Activated naive CD8-positive, alpha-beta T cell treated with anti-CD3 and anti-CD28 coated beads, Interleukin-2, amount 10 ng/mL, durations not matched to agents 7 days and 5 days (primary cell): ENCODE results near the gene TRPC1. TPM values are rescaled to one million over a fixed set of nuclear protein-coding genes. Genes with fewer than 3 reads are reported as not detected.
"Not testable (repeated sequence)": the region's sequence is repeated elsewhere in the genome, so short reads cannot be mapped to it uniquely, and the experiment has no call there.

Experiments used
- ATAC-seq: fragments of 150-1000 bp; cut with Tn5 transposase; one replicate; pipeline ENCODE4 v1.10.0; 2021; ENCODE audit warnings: low read depth, moderate library complexity
- POLR2A ChIA-PET: fragments of 350-600 bp; sonication (Branson Sonifier 250); formaldehyde crosslinking; loops from one replicate; lab custom pipeline; 2021; ENCODE audit warnings: antibody characterized with exemption; lab: Charles Lee
- DNase-seq: peaks from one replicate; pipeline ENCODE4 v3.0.0; 2021
- H3K27ac Mint-ChIP-seq: one replicate; pipeline ENCODE4 v1.8.0; 2022; ENCODE audit warnings: mild to moderate bottlenecking, mixed read lengths
- H3K27me3 Mint-ChIP-seq: one replicate; pipeline ENCODE4 v1.8.0; 2022; ENCODE audit warnings: mild to moderate bottlenecking, moderate library complexity, mixed read lengths
- H3K36me3 Mint-ChIP-seq: one replicate; pipeline ENCODE4 v1.8.0; 2021; ENCODE audit warnings: mild to moderate bottlenecking, mixed read lengths
- H3K4me1 Mint-ChIP-seq: one replicate; pipeline ENCODE4 v1.8.0; 2021; ENCODE audit warnings: mixed read lengths
- H3K4me3 Mint-ChIP-seq: one replicate; pipeline ENCODE4 v1.8.0; 2022; ENCODE audit warnings: mild to moderate bottlenecking, moderate library complexity, mixed read lengths
- H3K9me3 Mint-ChIP-seq: one replicate; pipeline ENCODE4 v1.8.0; 2021; ENCODE audit warnings: mixed read lengths
- total RNA-seq, 2 experiments: library from RNA; stranded (reverse); gene quantifications; one replicate each; pipeline ENCODE4 v1.2.3, GENCODE V29; 2021

The TRPC1 gene
- 1 to 10 TPM; 2.2 to 2.8 TPM for total RNA-seq

GRCh38 chr3:142723968-142724681 is at the start of gene TRPC1:
TRPC1 (plus strand) TSS chr3:142724034; CDS start chr3:142724560, 526 bp downstream.
- Mint-ChIP-seq H3K4me3 (peak within 1 kb of the TSS; percentile 85), H3K9me3 (peaks cover 5% of the 10 kb centered on the region), H3K4me1 (peaks cover 7% of the 10 kb centered on the region), H3K27ac (peak within 1 kb of the TSS; percentile 78), H3K27me3 (peaks cover 67% of the 10 kb centered on the region), H3K36me3 (peaks cover 6% of the 10 kb centered on the region)
- POLR2A ChIA-PET, result interaction anchor here (0.8 to 1.4 kb wide), 2 partner anchors 145 to 146 kb away, joined by 3 to 5 read pairs; partner anchors contain the start of gene ATR
- ATAC-seq (peak; percentile 96), DNase-seq (peak; percentile 78)

- DNase-seq (no peak), ATAC-seq (no peak)
- Mint-ChIP-seq H3K36me3 (no peaks in the 10 kb centered on the region), H3K4me1 (no peaks in the 10 kb centered on the region), H3K27ac (no peak overlapping the region), H3K27me3 (no peaks in the 10 kb centered on the region), H3K9me3 (no peaks in the 10 kb centered on the region), H3K4me3 (no peak overlapping the region)
- POLR2A ChIA-PET, result no interaction called here
These were observed 47.7 kb upstream of the TRPC1 start for GRCh38 chr3:142676151-142676550.

- H3K27ac Mint-ChIP-seq, result no peak overlapping the region
- POLR2A ChIA-PET, result no interaction called here
- no peaks in the 10 kb centered on the region for H3K9me3 Mint-ChIP-seq
- no peak for ATAC-seq
- H3K27me3 Mint-ChIP-seq, result no peaks in the 10 kb centered on the region
- H3K4me1 Mint-ChIP-seq, result no peaks in the 10 kb centered on the region
- no peaks in the 10 kb centered on the region for H3K36me3 Mint-ChIP-seq
- no peak overlapping the region for H3K4me3 Mint-ChIP-seq
- no peak for DNase-seq
These were observed 43.1 kb upstream of the TRPC1 start for GRCh38 chr3:142680710-142681109.

- Mint-ChIP-seq H3K27me3 (no peaks in the 10 kb centered on the region), H3K4me1 (no peaks in the 10 kb centered on the region), H3K27ac (no peak overlapping the region), H3K36me3 (no peaks in the 10 kb centered on the region), H3K9me3 (no peaks in the 10 kb centered on the region), H3K4me3 (no peak overlapping the region)
- ATAC-seq, result no peak
- DNase-seq, result no peak
- POLR2A ChIA-PET, result no interaction called here
These were observed 33.2 kb upstream of the TRPC1 start for GRCh38 chr3:142690613-142691012.

- POLR2A ChIA-PET, result no interaction called here
These were observed 32.3 kb upstream of the TRPC1 start for GRCh38 chr3:142691527-142691926.

GRCh38 chr3:142693136-142693853 is 30.5 kb upstream of the TRPC1 start:
- DNase-seq (no peak), ATAC-seq (no peak)
- Mint-ChIP-seq H3K27me3 (no peaks in the 10 kb centered on the region), H3K27ac (no peak overlapping the region), H3K9me3 (no peaks in the 10 kb centered on the region), H3K4me3 (no peak overlapping the region), H3K4me1 (no peaks in the 10 kb centered on the region), H3K36me3 (no peaks in the 10 kb centered on the region)
- POLR2A ChIA-PET, result no interaction called here

More at GRCh38 chr3:142691527-142691926, 32.3 kb upstream of the TRPC1 start:
- Mint-ChIP-seq H3K27me3 (no peaks in the 10 kb centered on the region), H3K36me3 (no peaks in the 10 kb centered on the region), H3K9me3 (no peaks in the 10 kb centered on the region), H3K27ac (no peak overlapping the region), H3K4me1 (no peaks in the 10 kb centered on the region), H3K4me3 (no peak overlapping the region)
- ATAC-seq (no peak), DNase-seq (no peak)

- POLR2A ChIA-PET, result no interaction called here
- Mint-ChIP-seq H3K4me1 (no peaks in the 10 kb centered on the region), H3K9me3 (no peaks in the 10 kb centered on the region), H3K4me3 (no peak overlapping the region), H3K27ac (no peak overlapping the region), H3K27me3 (no peaks in the 10 kb centered on the region), H3K36me3 (no peaks in the 10 kb centered on the region)
- ATAC-seq, result no peak
- no peak for DNase-seq
These were observed 29.6 kb upstream of the TRPC1 start for GRCh38 chr3:142694225-142694624.

- DNase-seq (no peak), ATAC-seq (no peak)
- POLR2A ChIA-PET, result no interaction called here
- H3K9me3 Mint-ChIP-seq, result no peaks in the 10 kb centered on the region
- H3K27ac Mint-ChIP-seq, result no peak overlapping the region
- peaks cover 7% of the 10 kb centered on the region for H3K36me3 Mint-ChIP-seq
- H3K4me1 Mint-ChIP-seq, result peaks cover 10% of the 10 kb centered on the region
- no peak overlapping the region for H3K4me3 Mint-ChIP-seq
- H3K27me3 Mint-ChIP-seq, result no peaks in the 10 kb centered on the region
These were observed 18.6 kb upstream of the TRPC1 start for GRCh38 chr3:142705198-142705597.

GRCh38 chr3:142706321-142707127 is 17.3 kb upstream of the TRPC1 start:
- ATAC-seq (no peak), DNase-seq (no peak)
- no peak overlapping the region for H3K4me3 Mint-ChIP-seq
- H3K9me3 Mint-ChIP-seq, result no peaks in the 10 kb centered on the region
- peaks cover 10% of the 10 kb centered on the region for H3K4me1 Mint-ChIP-seq
- POLR2A ChIA-PET, result no interaction called here
- H3K27me3 Mint-ChIP-seq, result no peaks in the 10 kb centered on the region
- no peak overlapping the region for H3K27ac Mint-ChIP-seq
- H3K36me3 Mint-ChIP-seq, result peaks cover 5% of the 10 kb centered on the region

- Mint-ChIP-seq H3K4me3 (no peak overlapping the region), H3K27ac (no peak overlapping the region), H3K36me3 (peaks cover 5% of the 10 kb centered on the region), H3K27me3 (no peaks in the 10 kb centered on the region), H3K9me3 (no peaks in the 10 kb centered on the region), H3K4me1 (peaks cover 10% of the 10 kb centered on the region)
- no peak for DNase-seq
- POLR2A ChIA-PET, result no interaction called here
- no peak for ATAC-seq
These were observed 14.6 kb upstream of the TRPC1 start for GRCh38 chr3:142709207-142709606.

- H3K27me3 Mint-ChIP-seq, result peaks cover 21% of the 10 kb centered on the region
- H3K9me3 Mint-ChIP-seq, ATAC-seq, H3K4me3 Mint-ChIP-seq, H3K36me3 Mint-ChIP-seq, H3K4me1 Mint-ChIP-seq, H3K27ac Mint-ChIP-seq, DNase-seq, POLR2A ChIA-PET: not testable (repeated sequence)
These were observed 9.0 kb upstream of the TRPC1 start for GRCh38 chr3:142714882-142715281.

GRCh38 chr3:142716102-142716501 is 7.7 kb upstream of the TRPC1 start:
- Mint-ChIP-seq H3K27ac (no peak overlapping the region), H3K36me3 (no peaks in the 10 kb centered on the region), H3K4me3 (no peak overlapping the region), H3K4me1 (no peaks in the 10 kb centered on the region), H3K9me3 (no peaks in the 10 kb centered on the region), H3K27me3 (peaks cover 31% of the 10 kb centered on the region)
- DNase-seq (no peak), ATAC-seq (no peak)
- POLR2A ChIA-PET, result no interaction called here

GRCh38 chr3:142723665-142723967 is 218 bp upstream of the TRPC1 start:
- H3K4me3 Mint-ChIP-seq, result peak overlapping the region; percentile 57
- ATAC-seq, result no peak
- H3K9me3 Mint-ChIP-seq, result peaks cover 5% of the 10 kb centered on the region
- POLR2A ChIA-PET, result interaction anchor here (1.4 kb wide), 1 partner anchor 145 kb away, joined by 5 read pairs; the partner anchor contains the start of gene ATR
- H3K27me3 Mint-ChIP-seq, result peaks cover 72% of the 10 kb centered on the region
- H3K4me1 Mint-ChIP-seq, result peaks cover 7% of the 10 kb centered on the region
- H3K36me3 Mint-ChIP-seq, result peaks cover 6% of the 10 kb centered on the region
- no peak overlapping the region for H3K27ac Mint-ChIP-seq
- no peak for DNase-seq
